ENCODE data around the gene ALOX12.

Gene ALOX12

DNA sequence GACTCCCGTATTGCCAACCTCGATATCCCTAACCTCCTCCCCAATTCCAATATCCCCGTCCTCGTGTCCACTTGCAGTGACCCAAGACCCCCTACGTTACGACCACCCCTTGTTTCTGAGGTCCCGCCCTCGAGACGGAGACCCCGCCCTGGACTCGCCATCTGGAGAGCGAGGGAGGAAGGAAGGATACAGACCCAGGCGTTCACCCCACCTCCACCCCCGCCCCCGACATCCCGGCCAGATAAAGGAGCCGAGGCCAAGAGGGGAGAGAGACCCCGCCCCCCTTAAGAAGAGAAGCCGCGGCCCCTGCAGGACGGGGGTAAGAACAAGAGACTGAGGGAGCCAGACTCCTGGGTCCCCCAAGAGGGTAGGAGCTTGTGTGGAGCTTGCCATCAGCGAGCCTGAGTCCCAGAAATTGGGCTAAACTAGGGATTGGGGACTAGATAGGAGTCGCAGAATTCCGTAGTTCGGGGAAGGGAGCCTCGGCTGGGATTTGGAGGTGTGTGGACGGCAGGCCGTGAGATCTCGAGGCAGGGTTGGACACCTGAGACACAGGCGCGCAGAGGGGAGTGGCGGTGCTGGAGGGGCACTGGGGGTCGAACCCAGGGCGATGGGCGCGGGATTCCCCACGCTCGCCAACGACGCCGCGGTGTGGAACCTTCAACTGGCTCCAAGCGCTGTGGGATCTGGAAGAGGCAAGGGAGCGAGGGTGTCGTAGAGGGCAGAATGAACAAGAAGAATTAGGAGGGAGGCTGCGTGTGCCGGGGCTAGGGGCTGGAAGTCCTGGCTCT lies 27.1 kb downstream of the ALOX12 start, which contains the start of gene BCL6B:
Gene BCL6B, plus strand, starts transcription at position 270 of the 791 bp plus-strand sequence. CDS start 622 bp downstream, outside the sequence.
- DNase-seq, result no peak
- TF ChIP-seq, protein P1, sequence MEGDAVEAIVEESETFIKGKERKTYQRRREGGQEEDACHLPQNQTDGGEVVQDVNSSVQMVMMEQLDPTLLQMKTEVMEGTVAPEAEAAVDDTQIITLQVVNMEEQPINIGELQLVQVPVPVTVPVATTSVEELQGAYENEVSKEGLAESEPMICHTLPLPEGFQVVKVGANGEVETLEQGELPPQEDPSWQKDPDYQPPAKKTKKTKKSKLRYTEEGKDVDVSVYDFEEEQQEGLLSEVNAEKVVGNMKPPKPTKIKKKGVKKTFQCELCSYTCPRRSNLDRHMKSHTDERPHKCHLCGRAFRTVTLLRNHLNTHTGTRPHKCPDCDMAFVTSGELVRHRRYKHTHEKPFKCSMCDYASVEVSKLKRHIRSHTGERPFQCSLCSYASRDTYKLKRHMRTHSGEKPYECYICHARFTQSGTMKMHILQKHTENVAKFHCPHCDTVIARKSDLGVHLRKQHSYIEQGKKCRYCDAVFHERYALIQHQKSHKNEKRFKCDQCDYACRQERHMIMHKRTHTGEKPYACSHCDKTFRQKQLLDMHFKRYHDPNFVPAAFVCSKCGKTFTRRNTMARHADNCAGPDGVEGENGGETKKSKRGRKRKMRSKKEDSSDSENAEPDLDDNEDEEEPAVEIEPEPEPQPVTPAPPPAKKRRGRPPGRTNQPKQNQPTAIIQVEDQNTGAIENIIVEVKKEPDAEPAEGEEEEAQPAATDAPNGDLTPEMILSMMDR (IDR thresholded peaks at IDR 0.05), result no peak
- H3K9me3 Mint-ChIP-seq, result no peaks in the 10 kb centered on the region
- H3K4me3 Mint-ChIP-seq, result peak within 1 kb of the TSS; percentile 74
- H3K36me3 Mint-ChIP-seq (ENCODE audit: low read depth), result no peaks in the 10 kb centered on the region
- H3K4me1 Mint-ChIP-seq, result peaks cover 50% of the 10 kb centered on the region
- H3K27me3 Mint-ChIP-seq (ENCODE audit: low read depth, poor library complexity), result peaks cover 41% of the 10 kb centered on the region
- H3K27ac Mint-ChIP-seq, result no peak within 1 kb of the TSS

DNA sequence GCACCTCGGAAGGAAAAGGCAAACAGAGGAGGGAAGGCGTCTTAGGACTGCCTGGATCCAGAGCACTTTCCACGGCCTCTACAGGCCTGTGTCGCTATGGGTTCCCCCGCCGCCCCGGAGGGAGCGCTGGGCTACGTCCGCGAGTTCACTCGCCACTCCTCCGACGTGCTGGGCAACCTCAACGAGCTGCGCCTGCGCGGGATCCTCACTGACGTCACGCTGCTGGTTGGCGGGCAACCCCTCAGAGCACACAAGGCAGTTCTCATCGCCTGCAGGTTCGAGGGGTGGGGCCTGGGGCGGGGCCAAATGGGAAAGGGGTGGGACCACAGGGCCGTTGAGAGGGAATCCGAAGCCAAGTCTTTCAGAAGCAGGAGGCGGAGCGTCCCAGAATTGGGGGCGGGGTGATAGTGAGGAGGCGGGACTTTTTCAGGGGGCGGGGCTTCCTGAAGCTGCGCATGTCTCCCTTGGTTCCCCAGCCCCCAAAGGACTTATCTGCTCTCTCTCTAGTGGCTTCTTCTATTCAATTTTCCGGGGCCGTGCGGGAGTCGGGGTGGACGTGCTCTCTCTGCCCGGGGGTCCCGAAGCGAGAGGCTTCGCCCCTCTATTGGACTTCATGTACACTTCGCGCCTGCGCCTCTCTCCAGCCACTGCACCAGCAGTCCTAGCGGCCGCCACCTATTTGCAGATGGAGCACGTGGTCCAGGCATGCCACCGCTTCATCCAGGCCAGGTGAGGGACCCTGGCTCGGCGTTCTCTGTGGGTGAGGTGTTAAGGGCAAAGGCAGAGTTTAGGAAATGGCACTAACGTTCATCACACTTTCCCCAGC lies 27.9 kb downstream of the ALOX12 start:
- peak overlapping the region; percentile 74 for H3K4me3 Mint-ChIP-seq
- no peaks in the 10 kb centered on the region for H3K9me3 Mint-ChIP-seq
- H3K4me1 Mint-ChIP-seq, result peaks cover 42% of the 10 kb centered on the region
- H3K27ac Mint-ChIP-seq, result no peak overlapping the region
- H3K36me3 Mint-ChIP-seq (ENCODE audit: low read depth), result no peaks in the 10 kb centered on the region
- peak; percentile 94 for DNase-seq
- peaks cover 41% of the 10 kb centered on the region for H3K27me3 Mint-ChIP-seq (ENCODE audit: low read depth, poor library complexity)
- TF ChIP-seq, protein P1 (IDR thresholded peaks at IDR 0.05), result no peak

DNA sequence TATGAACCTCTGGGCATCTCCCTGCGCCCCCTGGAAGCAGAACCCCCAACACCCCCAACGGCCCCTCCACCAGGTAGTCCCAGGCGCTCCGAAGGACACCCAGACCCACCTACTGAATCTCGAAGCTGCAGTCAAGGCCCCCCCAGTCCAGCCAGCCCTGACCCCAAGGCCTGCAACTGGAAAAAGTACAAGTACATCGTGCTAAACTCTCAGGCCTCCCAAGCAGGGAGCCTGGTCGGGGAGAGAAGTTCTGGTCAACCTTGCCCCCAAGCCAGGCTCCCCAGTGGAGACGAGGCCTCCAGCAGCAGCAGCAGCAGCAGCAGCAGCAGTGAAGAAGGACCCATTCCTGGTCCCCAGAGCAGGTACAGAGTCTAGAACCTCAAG lies 28.5 kb downstream of the ALOX12 start:
- no peak for DNase-seq
- Mint-ChIP-seq H3K27ac (no peak overlapping the region), H3K36me3 (ENCODE audit: low read depth) (no peaks in the 10 kb centered on the region), H3K4me3 (no peak overlapping the region), H3K4me1 (peaks cover 36% of the 10 kb centered on the region), H3K27me3 (ENCODE audit: low read depth, poor library complexity) (peaks cover 46% of the 10 kb centered on the region), H3K9me3 (no peaks in the 10 kb centered on the region)
- TF ChIP-seq, protein P1 (IDR thresholded peaks at IDR 0.05), result no peak

DNA sequence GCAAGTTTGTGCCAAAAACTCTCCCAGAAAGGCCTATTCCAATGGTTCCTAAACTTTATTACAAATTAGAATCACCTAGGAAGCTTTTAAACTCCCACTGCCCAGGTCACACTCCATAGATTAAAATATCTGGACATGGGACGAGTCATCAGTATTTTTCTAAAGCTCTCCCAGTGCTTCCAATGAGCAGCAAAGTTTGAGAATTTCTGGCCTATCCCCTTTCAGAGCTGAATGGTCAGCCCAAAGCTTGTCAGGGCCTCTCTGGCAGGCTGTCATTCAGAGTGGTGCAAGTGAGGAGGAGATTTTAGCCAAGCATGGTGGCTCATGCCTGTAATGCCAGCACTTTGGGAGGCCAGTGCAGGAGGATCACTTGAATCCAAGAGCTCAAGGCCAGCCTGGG lies 29.4 kb downstream of the ALOX12 start:
- H3K4me3 Mint-ChIP-seq, result no peak overlapping the region
- TF ChIP-seq, protein P1 (IDR thresholded peaks at IDR 0.05), result no peak
- H3K27me3 Mint-ChIP-seq (ENCODE audit: low read depth, poor library complexity), result peaks cover 47% of the 10 kb centered on the region
- H3K36me3 Mint-ChIP-seq (ENCODE audit: low read depth), result no peaks in the 10 kb centered on the region
- no peaks in the 10 kb centered on the region for H3K9me3 Mint-ChIP-seq
- DNase-seq, result no peak
- H3K27ac Mint-ChIP-seq, result no peak overlapping the region
- H3K4me1 Mint-ChIP-seq, result peaks cover 27% of the 10 kb centered on the region

DNA sequence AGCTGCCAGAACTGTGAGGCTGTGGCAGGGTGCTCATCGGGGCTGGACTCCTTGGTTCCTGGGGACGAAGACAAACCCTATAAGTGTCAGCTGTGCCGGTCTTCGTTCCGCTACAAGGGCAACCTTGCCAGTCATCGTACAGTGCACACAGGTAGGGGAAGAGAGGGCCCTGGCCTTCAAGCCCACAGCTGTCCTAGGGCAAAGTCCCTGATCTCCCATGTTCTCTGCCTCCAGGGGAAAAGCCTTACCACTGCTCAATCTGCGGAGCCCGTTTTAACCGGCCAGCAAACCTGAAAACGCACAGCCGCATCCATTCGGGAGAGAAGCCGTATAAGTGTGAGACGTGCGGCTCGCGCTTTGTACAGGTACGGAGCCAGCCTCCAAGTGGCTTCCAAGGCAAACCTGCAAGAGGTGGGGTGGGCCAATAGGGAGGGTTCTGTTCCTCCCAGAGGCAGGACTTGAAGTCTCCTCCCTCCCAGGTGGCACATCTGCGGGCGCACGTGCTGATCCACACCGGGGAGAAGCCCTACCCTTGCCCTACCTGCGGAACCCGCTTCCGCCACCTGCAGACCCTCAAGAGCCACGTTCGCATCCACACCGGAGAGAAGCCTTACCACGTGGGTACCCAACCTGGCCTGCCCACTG lies 30.7 kb downstream of the ALOX12 start:
- no peak overlapping the region for H3K4me3 Mint-ChIP-seq

More for the DNA sequence above, 30.7 kb downstream of the ALOX12 start:
- Mint-ChIP-seq H3K4me1 (peaks cover 14% of the 10 kb centered on the region), H3K9me3 (no peaks in the 10 kb centered on the region), H3K27ac (peak overlapping the region; percentile 25), H3K36me3 (ENCODE audit: low read depth) (no peaks in the 10 kb centered on the region), H3K27me3 (ENCODE audit: low read depth, poor library complexity) (peaks cover 44% of the 10 kb centered on the region)
- no peak for DNase-seq
- TF ChIP-seq, protein P1 (IDR thresholded peaks at IDR 0.05), result no peak

Data from nephron progenitor cell (in vitro differentiated cells).